Colon (tissue), 2 donors: ENCODE measurements around the gene CDON.

ENCODE experiments used
- FAIRE-seq: peaks from 2 replicates; lab custom pipeline; 2012; peaks lifted over from hg19 to GRCh38; lab: Jason Lieb, UNC
- donor health status: control.
- donor health status: control.

Gene CDON

DNA sequence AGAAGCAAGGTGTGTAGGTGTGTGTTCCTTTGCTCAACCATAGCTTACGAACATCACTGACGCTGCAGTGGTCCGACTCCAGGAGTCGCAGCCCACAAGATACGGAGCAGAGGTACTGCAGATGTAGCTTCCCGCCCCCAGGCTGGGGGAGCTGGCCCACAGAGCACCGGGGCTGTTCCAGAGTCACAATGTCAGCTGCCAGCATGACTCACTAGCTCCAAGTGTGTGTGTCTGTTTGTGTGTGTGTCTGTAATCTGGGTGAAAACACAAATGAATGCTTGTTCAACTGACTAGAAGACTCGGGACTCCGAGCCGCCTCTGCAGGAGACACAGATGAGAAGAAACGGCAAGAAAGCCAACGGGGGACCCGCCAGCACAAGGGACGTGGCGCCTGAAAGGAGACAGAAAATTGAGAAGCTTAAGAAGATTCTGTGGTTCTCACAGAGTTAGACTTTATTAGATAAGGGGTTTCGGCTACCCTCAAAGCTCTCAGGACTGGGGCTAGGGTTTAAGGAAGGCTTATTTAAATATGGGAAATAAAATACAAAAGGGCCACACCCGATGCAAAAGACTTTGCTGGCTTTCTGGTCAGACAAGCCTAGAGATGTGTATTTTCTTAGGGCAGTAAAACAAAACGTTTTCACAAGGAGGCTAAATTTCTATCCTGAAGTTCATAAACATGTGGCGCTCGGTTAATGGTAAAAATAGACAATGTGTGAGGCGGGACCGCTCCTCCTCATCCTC is 106.1 kb downstream of the CDON start:
- no peak for FAIRE-seq

DNA sequence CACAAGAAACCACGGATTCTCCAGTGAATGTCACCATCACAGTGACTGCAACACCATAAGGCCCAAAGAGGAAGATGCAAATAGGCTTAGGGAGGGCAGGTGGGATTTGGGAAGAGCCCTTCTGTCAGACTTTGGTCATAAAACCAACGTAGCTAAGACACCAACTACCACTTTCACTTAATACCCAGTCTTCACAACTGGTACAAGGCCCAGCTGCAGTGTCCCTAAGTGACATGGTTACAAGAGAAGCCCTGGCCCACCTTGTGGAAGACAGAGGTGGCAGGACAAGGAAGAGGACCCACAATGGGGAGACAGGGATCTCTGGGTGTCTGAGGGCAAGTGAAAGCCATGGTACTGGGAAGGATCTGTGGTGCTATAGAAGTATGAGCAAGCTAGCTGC is 106.8 kb downstream of the CDON start:
- FAIRE-seq, result no peak

DNA sequence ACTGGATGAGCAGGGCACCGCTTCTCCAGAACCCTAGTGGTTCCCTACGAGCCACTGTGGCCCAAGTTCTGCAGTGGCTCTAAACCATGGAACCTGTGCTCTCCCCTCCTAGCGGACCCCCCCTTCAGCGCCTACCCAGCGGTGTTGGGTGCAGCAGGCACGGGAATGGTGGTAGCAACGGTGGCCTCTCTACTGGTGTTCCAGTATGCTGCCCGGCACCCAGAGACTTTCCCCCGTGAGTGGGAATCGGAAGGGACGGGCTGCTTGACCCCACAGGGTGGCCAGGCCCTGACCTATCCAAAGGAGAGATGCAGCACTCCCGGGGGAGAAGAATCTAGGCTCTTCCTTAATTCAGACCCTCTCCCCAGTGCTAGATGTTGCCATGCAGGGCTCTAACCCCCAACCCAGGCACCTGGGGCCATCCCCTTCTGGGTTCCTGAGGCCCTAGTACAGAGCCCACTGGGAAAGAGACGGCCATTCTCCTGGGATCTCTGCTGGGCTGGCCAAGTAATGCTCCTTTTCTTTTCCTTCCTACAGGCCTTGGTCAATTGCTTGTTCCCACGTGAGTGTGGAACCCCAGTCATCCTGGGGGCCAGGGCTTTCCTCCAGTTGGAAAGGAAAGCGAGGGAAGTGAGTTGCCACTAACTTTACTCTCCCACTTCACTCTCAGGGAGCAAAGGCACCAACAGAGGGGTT is 107.6 kb downstream of the CDON start:
- FAIRE-seq, result no peak

DNA sequence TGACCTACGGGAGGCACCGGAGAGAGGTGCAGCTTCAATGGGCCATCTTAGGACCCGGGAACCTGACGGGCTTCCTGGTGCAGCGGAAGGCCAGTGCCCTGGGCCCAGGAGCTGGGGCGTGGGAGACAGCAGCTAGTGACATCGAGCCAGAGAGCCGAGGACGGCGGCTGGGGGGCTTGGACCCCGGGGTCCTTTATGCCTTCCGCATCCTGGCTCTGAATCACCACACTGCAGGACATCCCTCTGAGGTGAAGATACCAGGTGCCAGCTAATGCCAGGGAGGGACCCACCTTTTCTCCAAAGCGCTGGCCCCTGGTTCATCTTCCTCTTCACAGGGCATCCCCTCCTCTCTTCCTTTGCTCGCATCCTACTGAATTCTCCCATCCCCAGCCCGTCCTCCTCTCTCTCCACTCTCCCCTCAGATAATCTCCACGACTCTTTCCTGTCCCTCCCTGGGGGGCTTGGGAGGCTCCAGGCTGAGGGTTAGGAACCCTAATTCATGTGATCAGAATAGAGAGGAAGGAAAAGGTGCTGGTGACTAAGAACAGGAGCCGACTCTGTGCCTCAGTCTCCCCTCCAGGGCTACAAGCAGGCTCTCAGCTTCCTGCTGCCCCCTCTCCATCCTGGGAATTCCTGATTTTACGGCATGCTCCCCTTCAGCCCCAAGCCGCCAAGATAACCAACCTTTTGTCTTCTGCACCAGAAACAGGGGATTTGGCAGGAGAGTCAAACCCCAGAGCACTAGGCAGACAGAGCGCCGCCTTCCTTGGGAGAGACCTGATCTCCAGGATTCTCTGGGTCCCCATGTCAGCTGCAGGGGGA is 108.3 kb downstream of the CDON start:
- no peak for FAIRE-seq

DNA sequence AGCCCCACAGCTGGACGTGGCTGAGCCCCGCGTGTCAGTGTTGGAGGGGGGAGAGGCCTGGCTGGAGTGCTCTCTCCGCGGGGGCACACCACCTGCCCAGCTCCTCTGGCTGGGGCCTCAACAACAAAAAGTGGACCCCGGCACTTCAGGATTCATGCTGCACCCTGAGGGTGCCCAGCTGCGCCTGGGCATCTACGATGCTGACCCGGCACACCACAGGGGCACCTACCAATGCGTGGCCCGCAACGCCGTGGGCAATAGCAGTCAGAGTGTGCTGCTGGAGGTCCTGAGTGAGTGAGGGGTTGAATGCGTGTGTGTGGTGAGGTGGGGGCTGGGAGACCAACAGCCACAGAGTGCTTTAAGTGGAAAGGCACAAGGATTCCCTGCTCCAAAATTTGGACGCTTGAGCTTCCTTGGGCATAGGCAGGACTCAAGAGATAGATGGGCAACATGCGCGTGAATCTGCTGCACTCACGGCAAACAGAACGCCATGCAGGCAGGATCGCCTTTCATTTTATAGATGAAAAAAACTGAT is 109.2 kb downstream of the CDON start:
- FAIRE-seq, result no peak

DNA sequence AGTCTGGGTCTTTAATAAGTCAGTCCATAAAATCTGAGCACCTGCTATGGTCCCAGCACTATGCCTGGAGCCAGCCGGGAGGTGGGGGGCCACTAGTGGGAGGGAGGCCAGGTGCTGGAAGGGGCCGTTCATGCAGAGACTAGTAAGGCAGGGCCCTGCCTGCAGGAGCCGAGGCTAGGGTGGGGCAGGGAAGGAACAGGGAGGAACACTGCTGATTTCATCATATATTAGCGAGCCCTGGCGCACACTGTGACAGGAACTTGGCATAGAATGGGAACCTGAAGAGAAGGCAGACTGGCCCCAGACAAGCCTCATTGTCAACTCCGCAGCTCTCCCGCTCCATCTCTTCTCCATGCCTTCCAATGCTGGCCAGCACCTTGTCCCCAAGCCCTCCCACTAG is 109.7 kb downstream of the CDON start:
- no peak for FAIRE-seq

DNA sequence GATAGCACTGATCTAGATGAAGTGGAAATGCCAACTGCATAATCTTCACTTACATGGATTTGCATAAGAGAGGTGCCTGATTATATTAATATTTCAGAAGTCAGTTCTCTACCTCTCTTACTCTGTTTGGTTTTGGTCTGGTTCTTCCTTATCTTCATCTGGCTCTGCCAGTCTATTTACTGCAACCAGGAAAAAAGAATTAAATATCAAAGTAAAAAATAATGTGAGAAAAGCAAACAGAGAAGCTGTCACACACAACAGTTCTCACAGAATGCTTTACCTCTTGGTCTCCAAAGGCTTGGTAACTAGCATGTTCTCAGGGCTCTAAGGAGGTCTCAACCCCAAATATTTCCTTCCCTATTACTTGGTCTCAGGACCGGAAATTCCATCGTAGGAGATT is 110.1 kb downstream of the CDON start:
- no peak for FAIRE-seq

DNA sequence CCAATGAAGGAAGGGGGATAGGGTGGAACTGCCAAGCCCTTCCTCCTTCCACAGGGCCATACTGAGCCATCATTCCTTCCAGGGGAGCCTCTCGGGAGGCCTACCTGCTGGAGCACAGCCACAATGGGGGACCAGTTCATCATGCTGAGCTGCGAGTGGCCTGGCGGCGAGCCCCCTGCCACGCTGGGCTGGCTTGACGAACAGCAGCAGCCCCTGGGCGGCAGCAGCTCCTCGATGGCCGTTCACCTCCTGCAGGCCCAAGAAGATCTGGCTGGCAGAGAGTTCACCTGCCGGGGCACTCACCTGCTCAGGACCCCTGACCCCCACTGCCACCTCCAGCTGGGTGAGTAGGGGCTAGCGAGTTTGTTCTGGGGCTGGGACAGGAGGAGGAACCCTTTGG is 110.9 kb downstream of the CDON start:
- FAIRE-seq, result no peak

DNA sequence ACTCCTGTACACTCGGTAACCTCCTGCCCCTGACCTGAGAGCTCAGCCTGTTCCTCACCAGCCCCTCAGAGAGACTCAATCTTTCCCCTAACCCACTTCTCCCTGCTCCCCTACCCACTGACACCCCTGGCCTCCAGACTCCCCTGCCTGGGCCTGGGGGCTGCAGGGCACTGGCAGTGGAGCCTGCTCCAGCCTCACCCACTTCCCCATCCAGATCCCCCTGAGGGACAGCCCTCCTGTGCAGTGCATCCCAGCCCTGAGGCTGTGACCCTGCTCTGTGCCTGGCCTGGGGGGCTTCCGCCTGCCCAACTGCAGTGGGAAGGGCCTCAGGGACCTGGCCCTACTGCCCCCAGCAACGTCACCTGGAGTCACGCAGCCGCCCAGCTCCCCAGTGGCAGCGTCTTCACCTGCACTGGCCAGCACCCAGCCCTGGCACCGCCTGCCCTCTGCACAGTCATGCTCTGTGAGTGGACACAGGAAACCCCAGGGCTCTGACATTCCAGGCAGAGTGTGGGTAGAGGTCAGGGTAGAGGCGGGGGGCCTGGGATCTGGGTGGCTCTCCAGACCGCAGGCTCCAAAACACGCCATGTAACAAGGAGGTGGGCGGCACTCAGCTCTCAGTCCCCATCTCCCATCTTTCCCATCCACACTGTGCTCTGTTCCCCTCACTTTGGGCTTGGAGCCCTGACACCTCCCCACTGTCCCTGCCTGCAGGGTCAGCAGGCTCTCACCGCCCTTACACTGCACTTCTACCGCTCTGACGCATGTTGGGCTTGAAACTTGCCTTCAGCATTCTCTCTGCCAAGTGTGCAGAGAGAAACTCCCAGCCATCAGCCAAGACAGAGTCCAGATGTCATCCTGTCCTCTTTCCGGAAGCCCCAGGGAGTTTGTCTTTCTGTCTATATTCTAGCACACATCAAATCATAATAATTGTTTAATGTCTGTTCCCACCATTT is 111.7 kb downstream of the CDON start:
- FAIRE-seq, result no peak

DNA sequence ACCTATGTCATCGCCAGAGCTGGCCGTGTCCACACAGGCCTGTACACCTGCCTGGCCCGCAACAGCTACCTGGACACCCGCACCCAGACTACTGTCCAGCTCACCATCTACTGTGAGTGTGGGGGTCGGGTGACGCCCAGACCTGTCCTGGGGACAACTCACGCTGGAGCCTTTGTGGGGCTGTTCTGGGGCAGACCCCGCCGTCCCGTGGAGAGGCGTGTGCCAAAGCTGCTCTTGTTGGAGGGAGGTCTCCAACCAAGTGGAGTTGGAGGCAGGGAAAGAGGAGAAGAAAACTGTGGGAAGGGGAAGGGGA is 112.5 kb downstream of the CDON start:
- FAIRE-seq, result no peak

DNA sequence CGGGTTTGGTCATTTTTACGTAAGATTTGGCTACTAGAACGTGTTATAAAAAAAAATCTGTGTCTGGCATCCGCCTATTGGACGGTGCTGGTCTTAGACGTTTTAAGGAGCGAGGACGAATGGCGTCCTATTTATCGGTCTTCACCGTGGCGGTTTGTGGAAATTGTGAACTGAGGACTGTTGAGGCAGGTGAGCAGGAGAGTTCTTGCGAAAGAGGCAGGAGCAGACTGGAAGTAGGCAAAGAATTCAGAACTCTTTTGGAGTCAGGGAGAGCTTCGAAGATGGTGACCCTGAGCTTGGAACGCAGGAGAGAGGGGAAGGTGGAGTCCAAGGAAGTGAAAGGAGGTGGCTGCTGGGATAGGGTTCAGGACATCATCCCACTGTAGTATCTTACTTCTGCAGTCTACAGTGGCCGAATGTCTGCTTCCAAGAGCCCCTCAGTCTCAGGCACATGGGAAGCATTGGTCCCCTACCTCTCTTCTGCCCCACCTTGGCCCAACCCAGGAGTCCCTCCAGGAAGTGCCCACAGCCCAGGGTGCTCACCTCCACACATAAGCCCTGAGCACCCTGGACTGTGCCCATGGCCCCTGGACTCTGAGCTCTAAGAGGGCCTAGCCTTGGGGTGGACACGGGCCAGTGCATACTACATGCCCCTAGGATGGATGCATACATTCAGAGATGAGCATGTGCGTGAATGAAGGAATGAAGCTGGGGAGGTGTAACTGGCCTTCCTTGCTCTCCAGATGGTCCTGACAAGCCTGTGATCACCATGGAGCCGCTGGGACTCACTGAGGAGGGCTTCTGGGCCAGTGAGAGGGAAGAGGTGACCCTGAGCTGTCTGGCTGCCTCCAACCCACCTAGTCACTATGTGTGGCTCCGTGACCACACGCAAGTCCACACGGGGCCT is 113.1 kb downstream of the CDON start:
- FAIRE-seq, result no peak

DNA sequence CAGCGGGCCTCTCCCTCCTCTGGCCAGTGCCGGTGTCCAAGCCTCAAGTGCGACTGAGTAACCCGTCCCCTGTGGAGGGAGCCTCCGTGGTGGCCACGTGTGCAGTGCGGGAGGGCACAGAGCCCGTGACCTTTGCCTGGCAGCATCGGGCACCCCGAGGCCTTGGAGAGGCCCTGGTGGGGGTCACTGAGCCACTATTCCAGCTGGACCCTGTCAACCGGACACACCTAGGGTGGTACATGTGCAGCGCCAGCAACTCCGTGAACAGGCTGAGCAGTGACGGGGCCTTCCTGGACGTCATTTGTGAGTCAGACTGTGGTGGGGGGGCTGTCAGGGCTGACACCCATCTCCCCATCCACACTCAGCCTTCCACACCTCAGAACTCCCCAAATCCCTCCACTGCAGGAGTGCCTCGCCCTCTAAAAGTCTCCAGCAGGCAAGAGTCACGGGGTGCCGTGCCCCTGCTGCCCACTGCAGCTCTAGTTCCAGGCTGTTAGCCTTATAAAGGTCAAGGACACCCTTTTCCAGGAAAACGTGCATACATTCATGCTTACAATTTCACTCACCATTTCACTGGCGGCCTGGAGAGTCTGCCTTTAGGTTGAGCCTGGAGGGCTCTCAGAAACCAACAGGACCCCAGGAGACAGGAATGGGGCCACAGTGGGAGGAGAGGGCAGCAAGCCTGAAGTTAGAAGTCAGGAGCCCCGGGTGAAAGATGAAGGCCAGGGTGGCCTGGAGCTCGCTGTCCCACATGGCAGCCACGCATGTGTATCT is 114.2 kb downstream of the CDON start:
- FAIRE-seq, result no peak

DNA sequence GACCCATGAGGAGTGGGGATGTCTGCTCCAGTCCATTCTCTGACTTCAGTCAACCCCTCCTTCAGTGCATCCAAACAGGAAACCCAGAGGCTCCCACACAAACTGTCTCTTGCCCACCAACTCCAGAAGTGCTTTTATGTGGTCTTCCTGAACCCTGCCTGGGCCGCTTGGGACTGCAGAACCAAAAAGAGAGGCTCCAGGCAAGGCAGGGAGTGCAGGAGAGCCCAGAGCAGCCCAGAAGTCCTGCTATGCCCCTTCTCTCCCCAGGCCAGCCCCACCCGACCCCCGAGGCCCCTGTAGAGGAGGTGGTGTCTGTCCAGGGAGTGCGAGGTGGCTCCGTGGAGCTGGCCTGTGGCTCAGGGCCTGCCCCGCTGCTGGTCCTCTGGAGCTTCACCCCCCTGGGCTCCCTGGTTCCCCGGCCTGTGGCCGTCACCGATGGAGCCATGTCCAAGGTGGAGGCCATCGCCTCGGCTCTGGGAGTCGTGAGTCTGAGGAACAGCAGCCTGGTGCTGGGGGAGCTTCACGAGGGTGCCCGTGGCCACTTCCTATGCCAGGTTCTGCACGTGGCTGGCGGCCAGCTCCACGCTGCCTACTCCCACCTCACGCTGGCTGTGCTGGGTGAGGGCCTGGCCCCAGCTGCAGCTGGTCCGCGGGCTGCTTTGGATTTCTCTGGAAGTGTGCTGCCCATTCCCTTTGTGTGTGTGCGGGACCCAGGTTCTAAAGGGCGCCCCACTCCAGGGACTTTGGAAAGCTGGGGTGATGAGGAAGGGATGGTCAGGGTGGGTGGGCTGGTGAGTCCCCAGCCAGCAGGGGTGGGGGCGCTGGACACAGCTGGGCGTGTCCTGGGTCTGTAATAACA is 115.0 kb downstream of the CDON start:
- no peak for FAIRE-seq

DNA sequence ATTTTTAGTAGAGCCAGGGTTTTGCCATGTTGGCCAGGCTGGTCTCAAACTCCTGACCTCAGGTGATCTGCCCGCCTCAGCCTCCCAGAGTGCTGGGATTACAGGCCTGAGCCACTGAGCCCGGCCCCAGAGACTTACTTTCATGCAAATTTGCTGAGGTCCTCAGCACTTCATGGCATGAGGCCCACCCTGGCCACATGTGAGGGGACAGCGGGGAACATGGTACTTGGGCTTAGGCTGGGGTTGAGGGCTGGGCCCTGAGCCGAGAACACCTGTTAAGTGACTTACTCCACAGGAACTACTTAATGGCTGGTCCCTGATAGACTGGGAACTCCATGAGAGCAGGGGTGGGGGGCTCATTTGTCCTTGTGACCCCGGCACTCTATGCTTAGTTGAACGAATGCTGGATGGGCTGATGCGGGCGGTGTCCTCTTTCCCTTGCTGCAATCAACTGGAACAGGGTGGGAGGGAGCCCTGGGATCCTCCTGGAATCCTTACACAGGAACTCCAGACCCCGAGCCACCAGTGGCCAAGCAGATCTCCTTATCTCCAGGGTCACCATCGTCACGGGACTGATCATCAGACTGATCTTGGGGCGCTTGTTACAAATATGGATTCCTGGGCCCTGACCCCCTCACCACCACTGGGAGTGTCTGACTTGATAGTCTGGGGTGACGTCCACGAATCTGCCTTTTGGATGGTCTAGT is 115.8 kb downstream of the CDON start:
- FAIRE-seq, result no peak

DNA sequence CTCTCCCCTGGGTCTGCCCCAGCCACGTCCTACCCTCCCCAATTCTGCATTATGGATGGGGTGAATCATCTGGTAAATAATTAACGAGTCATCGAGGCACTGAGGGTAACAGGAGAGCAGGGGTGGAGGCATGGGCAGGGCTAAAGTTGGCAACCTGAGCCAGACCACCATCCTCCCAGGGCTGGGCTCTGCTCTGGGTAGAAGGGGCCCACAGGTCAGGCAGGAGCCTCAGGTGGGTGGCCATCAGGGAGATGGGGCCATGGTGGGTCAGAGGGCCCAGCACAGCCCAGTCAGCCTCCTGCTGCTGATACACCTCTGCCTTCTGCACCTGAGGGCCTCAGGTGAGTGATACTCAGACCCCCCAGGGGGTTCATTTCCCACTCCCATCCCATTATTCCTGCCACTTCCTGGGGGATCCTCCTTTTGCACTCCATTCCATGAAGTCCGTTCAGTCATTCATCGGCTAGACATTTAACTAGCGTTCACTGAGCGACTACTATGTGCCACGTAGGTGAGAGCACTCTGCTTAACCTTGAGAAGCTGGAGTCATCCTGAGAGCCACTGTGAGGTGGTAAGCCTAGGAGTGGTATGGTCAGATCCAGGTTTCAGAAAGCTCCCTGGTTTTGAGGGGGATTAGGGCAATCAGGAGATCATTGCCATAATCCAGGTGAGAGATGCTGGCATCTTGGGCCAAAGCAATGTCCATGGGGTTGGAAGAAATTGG is 116.7 kb downstream of the CDON start, which contains the start of gene VSIG10L2:
TSS of gene VSIG10L2 (plus strand) at position 248 of the 724 bp plus-strand sequence. CDS start at position 260, 12 bp downstream.
- no peak for FAIRE-seq

DNA sequence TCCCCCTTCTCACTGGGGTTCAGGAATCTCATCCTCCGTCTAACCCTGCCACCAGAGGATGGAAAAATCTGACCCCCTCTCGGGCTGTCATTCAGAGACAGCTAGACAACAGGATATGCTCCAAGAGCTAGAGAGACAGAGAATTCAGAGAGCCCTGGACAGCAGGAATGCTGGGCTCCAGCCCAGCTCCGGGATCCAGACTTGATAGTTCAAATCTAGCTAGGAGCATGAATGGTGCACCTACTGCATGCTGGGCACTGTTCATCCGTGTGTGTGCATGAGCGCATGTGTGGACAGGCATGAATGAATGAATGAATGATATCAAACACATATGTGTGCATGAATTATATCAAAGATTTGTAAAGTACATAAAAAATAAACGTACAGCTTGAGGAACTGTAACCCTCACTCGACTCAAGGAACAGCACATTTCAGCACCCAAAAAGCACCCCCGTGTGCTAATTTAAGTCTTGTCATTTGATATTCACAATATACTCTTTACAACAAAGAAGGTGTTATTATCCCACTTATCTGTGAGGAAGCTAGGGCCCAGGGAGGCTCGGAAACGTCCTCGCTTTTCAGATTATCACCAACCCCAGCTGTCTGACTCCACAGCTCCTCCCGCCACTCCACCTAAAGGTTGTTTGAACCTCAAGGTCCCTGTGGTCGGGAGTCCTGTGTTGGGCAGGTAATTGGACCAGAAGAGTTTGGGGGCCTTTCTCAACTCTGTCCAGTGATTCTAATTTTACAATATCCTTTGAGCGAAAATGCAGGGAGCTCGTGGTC is 117.5 kb downstream of the CDON start:
- FAIRE-seq, result no peak
